ENCODE results near the gene TPO.
"Not testable (repeated sequence)": the region's sequence is repeated elsewhere in the genome, so short reads cannot be mapped to it uniquely, and the experiment has no call there.

TPO gene

GRCh38 chr2:1487758-1488157 lies 74.5 kb downstream of the TPO start:
- DNase-seq, result no peak

DNA sequence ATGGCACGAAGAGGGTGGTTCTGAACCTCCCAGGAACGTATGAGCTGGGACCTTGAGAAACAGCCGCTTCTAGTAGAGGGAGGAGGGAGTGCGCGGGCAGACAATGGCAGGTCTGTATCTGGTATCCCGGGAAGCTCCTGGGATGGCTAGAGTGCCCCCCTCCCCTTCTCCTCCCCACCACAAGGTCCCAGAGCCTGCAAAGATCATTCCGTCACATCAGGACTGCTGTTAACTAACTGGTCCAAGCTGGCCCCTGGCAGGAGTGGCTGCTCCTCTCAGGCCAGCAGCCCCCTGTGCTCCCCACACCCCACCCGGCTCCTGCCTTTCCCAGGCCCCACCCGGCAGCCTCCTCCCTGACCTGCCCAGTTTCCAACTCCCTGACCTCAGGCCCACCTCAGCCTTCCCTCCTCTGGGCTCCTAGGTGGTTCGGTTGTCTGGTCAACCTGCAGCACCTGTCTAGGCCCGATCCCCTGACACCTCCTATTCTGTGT lies 75.0 kb downstream of the TPO start:
- DNase-seq, result no peak

DNA sequence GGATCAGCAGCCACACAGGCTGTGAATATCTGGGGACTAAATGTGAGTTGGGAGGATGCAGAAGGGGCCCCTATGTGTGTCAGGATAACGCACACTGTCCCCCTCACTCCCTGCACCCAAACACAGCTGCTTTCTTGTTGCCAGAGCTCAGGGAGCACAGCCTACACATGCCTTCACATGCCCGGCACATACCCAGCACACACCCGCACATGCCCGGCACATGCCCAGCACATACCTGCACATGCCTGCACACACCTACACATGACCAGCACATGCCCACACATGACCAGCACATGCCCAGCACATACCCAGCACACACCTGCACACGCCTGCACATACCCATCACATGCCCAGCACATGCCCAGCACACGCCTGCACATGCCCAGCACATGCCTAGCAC lies 75.6 kb downstream of the TPO start:
- DNase-seq, result no peak

DNA sequence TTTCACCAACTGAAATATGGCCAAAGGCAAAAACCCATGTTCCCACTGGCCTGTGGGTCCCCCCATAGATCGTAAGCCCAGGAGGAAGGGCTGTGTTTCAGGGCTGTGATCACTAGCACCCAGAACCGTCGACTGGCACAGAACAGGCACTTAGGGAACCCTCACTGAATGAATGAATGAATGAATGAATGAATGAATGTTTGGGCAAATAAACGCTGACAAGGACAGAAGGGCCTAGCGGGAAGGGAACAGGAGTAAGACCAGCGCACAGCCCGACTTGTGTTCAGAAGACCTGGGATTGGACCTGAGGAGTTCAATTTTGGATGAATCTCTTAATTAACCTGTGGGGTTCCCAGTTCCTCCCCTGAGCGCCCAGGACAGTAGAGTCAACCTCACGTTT lies 76.2 kb downstream of the TPO start:
- DNase-seq, result no peak

DNA sequence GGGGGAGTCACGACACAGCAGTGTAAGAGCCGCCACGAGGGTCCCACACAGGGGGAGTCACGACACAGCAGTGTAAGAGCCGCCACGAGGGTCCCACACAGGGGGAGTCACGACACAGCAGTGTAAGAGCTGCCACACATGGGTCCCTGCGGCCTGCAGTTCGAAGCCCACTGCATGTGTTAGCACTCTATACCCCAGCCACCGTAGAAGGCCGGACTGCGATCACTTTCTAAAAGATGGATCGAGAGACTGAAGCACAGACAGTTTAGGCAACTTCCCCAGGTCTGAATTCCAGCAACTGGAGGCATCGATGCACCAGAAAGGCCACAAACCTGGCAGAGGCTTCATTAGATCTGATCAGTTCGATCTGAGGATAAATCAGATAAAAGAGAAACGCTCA lies 77.1 kb downstream of the TPO start:
- DNase-seq, result not testable (repeated sequence)

- DNase-seq, result no peak
Observed at GRCh38 chr2:1491751-1492150, 78.5 kb downstream of the TPO start.

DNA sequence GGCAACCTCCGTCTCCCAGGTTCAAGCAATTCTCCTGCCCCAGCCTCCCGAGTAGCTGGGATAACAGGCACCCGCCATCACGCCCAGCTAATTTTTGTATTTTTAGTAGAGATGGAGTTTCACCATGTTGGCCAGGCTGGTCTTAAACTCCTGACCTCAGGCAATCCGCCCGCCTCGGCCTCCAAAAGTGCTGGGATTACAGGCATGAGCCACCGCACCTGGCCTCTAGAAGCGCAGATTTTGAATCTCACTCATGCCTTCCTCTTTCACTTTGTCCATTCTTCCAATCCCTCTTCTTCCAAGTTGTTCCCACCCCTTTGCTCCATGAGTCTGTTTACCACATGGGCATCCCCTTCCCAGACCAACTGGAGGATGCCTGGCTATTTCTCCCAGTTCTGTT lies 79.0 kb downstream of the TPO start:
- DNase-seq, result not testable (repeated sequence)

GRCh38 chr2:1492711-1493430 lies 79.6 kb downstream of the TPO start:
- no peak for DNase-seq

- DNase-seq, result no peak
Observed at GRCh38 chr2:1493431-1494126, 80.3 kb downstream of the TPO start.

- no peak for DNase-seq
Observed at GRCh38 chr2:1494257-1494656, 81.0 kb downstream of the TPO start.

DNA sequence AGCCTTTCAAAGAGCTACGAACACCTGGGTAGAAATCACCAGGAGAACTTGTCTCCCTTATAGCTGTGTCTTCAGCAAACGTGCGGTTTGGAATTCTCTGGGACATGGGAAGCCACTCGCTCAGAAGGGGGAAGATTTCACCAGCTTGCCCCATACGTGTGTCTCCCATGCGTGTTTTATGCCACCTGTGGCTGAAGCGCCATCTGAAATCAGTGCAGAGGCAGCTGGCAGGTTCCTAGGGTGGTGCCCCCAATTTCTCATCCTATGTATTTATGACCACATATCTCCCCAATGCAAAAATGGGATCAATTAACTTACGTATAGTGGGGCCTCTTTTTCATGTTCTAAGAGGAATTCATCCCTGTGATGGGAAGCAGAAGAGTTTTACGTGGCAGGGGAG lies 81.6 kb downstream of the TPO start:
- no peak for DNase-seq

- DNase-seq, result no peak
Observed at GRCh38 chr2:1495676-1496358, 82.6 kb downstream of the TPO start.

DNA sequence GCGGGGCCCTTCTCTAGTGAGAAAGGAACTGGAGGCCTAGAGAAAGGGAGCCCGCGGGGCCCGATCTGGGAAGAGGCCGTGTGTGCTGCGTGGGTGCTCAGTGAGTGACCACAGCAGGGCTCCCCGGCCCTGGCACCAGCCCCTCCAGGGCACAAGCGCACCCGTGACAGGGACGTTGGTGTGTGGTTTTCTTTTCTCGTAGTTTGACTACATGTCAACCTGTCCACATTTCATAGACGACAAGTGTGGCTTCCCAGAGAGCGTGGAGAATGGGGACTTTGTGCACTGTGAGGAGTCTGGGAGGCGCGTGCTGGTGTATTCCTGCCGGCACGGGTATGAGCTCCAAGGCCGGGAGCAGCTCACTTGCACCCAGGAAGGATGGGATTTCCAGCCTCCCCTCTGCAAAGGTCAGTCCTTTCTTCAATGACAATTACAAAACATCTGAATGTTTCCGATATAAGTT lies 83.1 kb downstream of the TPO start:
- no peak for DNase-seq

GRCh38 chr2:1497122-1497611 lies 83.9 kb downstream of the TPO start:
- DNase-seq, result no peak

DNA sequence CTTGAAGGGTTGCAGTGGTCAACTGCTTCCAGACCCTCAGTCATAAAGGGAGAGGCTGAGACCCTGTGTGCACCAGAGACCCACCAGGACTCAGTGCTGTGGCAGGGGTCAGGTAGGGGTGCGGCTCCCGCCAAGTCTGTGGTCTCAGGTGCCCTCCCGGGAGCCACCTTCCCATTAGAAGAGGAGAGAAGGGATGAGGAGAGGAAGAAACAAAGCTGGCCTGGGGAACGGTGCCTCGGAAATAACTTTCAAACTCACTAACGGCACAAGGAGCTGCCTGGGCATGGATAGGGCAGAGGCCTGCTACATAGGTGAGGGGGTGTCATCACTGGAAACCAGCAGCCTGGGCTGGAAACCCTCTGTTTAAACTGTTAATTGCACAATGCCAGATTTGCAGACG lies 84.9 kb downstream of the TPO start:
- DNase-seq, result no peak

GRCh38 chr2:1499033-1499795 lies 86.0 kb downstream of the TPO start:
- DNase-seq, result no peak

DNA sequence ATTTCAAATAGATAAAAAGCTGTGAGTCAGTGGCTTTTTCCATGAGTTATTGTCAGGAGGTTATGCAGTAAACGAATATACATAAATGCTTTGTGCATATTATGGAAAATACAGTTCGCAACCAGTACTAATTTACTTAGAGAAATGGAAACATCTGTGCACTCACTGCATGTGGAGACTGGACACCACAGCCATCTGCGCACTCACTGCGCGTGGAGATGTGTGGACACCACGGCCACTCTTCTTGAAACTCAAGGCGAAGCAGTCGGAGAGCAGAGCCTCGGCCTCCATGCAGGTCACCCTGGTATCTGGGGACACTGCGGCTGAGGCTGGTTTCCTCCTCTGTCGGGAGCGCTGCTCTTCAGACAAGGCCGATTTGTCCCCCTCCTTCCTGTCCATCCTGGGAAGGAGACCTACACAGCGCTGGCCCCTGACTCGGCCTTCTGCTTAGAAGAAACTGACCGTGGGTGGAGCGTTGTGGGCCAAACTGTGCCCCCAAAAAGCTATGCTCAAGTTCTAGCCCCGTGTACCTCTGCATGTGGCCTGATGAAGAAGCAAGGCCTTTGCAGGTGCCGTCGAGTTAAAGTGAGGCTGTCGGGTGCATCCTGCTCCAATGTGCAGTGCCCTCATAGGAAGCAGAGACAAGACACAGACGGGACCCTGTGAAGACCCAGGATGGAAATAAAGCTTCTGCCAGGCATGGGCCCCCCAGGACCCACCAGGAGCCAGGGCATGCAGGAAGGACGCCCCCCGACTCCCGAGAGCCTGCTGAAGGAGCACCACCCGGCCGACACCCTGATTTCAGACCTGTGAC lies 88.0 kb downstream of the TPO start:
- no peak for DNase-seq

DNA sequence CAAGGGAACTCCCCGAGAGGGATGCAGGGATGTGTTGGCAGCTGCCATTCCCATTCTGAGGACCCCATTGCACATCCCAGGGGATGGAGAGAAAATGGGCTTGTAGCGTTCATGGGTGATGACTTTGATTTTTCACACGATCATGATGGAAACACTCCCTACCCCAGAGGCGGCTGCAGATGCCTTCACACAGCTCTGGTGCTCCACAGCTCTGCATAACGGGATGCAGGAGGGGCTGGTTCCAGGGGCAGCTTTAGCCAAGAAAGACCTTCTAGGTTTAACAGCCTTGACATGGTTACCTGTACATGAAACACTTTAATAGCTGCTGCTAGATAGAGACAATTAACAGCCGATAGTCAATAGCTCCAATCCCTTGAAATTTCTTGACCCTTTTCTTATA lies 88.7 kb downstream of the TPO start:
- DNase-seq, result no peak

DNA sequence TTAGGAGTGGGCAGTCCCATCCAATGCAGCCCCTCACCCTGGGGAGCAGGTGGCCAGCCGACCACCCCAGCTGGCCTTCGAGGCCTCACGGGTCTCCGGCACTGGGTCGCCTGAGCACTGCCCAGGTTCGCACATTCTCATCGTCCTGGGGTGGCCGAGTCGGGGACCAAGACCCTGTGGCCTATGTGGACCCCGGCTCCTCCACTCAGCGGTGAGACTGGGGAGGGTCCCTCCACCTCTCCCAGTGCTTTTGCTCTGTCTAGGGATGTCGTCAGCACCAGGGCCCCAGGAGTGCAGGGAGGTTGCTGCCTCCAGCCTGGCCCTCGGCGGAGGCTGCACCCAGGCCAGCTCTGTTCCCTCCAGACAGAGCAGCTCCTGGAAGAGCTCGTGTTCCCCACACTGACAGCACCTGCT lies 89.6 kb downstream of the TPO start:
- no peak for DNase-seq

DNA sequence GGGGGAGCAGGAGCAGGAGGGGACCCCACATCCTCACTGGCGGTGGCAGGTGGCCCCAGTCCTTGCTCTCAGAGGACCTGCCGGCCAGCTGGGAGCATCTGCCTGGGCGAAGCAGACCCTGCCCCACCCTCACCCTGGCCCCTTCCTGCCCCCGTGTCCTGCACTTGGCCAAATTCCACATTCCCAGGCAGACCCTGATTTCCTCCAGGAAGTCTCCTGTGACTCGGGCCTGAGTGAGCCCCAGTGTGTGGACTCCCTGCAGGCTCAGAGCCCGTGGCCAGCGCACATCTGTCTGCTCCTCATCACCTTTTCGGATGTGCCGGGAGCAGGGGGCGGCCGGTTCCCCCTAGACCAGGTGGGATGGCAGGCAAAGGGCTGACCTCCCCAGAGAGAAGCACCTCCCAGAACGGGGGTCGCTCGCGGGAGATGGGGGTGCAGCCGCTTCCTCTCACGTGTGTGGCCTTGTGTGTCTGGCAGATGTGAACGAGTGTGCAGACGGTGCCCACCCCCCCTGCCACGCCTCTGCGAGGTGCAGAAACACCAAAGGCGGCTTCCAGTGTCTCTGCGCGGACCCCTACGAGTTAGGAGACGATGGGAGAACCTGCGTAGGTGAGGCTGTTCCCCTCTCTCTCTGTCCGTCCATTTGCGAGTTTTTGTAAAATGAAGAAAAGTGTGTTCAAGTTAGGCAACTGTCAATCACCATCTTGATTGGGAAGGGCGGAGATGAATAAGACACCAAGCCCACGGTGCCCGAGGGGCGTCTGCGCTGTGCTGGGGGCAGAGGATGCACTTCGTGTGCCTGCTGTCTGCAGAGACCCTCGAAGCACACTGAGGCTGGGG lies 90.4 kb downstream of the TPO start:
- no peak for DNase-seq

GRCh38 chr2:1504311-1504750 lies 91.1 kb downstream of the TPO start:
- DNase-seq, result no peak

All from activated CD8-positive, alpha-beta memory T cell treated with anti-CD3 and anti-CD28 coated beads, Interleukin-2, amount 50 U/mL, for 4 hours (primary cell).